ENCODE measurements around the gene SH3RF3. TPM values are rescaled to one million over a fixed set of nuclear protein-coding genes. Genes with fewer than 3 reads are reported as not detected.

The SH3RF3 gene
- total RNA-seq, 1 donor from 2014 or later = 12.3 TPM

DNA sequence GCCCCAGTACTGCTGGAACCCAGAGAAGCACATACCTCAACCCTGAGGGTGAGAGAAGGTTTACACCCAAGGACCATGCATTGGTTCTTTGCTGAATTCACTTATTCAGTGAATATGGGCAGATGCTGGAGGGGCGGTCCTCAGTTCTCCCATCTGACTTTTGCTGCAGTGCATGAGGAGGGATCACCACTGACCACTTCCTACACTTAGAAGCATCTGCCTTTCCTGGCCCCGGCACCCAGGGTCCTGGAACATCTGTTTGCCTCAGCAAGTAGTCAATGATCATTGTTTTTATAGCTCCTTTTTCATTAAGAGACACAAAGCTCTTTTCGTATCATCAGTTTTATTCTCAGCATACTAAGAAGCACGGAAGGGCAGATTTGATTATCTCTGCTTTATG is 211.4 kb downstream of the SH3RF3 start:
- DNase-seq = no peak

GRCh38 chr2:109341355-109342255 is 212.6 kb downstream of the SH3RF3 start:
- no peak for DNase-seq

GRCh38 chr2:109342256-109342850 is 213.3 kb downstream of the SH3RF3 start:
- no peak for DNase-seq

- DNase-seq = no peak
Observed at GRCh38 chr2:109342930-109343329, 213.9 kb downstream of the SH3RF3 start.

DNA sequence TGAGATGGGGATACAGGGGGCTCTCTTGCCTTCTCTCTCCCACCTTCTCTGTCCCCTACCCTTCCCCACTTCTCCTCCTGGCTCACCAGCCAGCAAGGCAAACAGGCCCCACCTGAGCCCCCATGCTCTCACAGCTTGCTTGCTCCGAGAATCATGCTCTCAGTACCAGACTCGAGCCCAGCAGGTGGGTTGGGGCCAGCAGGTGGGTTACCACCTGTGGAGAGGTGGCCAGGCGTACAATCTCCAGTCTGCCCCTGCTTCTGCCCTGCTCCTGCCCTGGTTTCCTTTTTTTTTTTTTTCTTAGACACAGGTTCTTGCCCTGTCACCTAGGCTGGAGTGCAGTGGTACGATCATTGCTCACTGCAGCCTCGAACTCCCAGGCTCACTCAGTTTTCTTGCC is 214.5 kb downstream of the SH3RF3 start:
- DNase-seq = no peak

- no peak for DNase-seq
Observed at GRCh38 chr2:109344270-109344805, 215.3 kb downstream of the SH3RF3 start.

GRCh38 chr2:109345091-109345490 is 216.1 kb downstream of the SH3RF3 start:
- no peak for DNase-seq

DNA sequence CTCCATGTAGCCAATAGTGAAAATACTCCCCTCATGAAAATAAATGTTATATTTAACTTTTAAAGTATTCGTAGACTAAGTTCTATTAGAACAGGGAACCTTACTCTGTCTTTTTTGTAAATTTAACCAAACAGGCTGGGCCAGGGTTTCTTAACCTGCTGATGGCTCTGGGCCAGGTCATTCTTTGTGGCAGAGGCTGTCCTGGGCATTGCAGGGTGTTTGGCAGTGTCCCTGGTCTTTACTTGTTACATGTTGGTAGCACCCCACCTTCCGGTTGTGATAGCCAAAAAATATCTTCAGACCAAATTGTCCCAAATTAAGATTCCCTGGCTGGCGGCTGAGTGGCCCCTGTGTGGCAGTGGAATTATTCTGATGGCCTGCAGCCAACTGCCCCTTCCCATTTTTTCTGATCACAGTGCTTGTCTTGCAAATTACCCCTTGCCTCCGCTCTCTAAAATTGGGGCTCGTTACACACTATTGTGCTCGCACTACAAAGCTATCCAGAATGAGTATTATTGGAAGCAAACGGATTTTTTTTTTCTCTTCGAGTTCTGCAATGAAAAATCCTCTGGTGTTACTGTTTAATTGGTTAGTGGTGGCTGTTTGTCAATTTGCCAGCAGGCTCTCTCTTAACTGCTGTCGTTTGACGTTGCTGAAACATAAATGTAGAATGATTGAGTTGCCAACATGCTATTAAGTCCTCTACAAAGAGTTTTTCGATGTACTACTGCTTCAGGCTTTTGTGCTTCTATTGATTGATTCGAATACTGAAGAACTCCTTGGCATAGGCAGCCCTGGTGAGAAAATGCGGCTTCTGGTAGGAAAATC is 216.9 kb downstream of the SH3RF3 start:
- no peak for DNase-seq

GRCh38 chr2:109346601-109347228 is 217.7 kb downstream of the SH3RF3 start:
- DNase-seq = no peak

GRCh38 chr2:109347626-109348025 is 218.6 kb downstream of the SH3RF3 start:
- DNase-seq = no peak

- no peak for DNase-seq
Observed at GRCh38 chr2:109348190-109348589, 219.2 kb downstream of the SH3RF3 start.

- no peak for DNase-seq
Observed at GRCh38 chr2:109348671-109349502, 219.9 kb downstream of the SH3RF3 start.

- no peak for DNase-seq
Observed at GRCh38 chr2:109349503-109350465, 220.8 kb downstream of the SH3RF3 start.

- DNase-seq = no peak
Observed at GRCh38 chr2:109350526-109350925, 221.5 kb downstream of the SH3RF3 start.

- no peak for DNase-seq
Observed at GRCh38 chr2:109351164-109351756, 222.3 kb downstream of the SH3RF3 start.

GRCh38 chr2:109352056-109352897 is 223.3 kb downstream of the SH3RF3 start:
- DNase-seq = no peak

GRCh38 chr2:109352898-109353689 is 224.1 kb downstream of the SH3RF3 start:
- DNase-seq = no peak

All from occipital lobe (tissue), 2 donors.